Jurkat, Clone E6-1 (cell line): ENCODE results near the gene RAC2.

ENCODE experiments used
- DNase-seq: peaks from one replicate; pipeline ENCODE4 v3.0.0-alpha.2; 2011; ENCODE audit warnings: low read depth, low spot score
- H3K4me3 ChIP-seq: 2 replicates; pipeline ENCODE4 v1.5.1; 2011; ENCODE audit warnings: mild to moderate bottlenecking, low read length, control low read depth, moderate library complexity

RAC2 gene

GRCh38 chr22:37226087-37226486 is 18.0 kb downstream of the RAC2 start:
- no peak for DNase-seq
- H3K4me3 ChIP-seq: no peak overlapping the region

DNA sequence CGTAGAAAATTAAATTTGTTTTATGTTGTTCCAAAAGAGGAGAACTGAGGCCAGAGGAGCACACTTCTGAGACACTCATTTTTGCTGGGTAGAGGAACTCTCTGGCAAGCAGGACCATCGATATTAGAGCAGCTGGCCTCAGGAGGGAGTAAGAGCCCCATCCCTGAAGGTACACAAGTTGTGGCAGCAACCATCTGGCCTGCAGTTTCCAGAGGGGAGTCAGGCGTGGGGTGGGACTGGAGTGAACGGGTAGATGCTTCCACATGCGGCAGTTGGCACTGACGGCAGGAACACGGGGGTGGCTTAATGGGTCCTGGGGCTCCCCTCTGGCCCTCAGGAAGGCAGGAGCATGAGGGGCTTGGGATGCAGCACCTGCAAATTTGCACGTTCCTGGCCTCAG is 18.6 kb downstream of the RAC2 start:
- DNase-seq: no peak
- no peak overlapping the region for H3K4me3 ChIP-seq

DNA sequence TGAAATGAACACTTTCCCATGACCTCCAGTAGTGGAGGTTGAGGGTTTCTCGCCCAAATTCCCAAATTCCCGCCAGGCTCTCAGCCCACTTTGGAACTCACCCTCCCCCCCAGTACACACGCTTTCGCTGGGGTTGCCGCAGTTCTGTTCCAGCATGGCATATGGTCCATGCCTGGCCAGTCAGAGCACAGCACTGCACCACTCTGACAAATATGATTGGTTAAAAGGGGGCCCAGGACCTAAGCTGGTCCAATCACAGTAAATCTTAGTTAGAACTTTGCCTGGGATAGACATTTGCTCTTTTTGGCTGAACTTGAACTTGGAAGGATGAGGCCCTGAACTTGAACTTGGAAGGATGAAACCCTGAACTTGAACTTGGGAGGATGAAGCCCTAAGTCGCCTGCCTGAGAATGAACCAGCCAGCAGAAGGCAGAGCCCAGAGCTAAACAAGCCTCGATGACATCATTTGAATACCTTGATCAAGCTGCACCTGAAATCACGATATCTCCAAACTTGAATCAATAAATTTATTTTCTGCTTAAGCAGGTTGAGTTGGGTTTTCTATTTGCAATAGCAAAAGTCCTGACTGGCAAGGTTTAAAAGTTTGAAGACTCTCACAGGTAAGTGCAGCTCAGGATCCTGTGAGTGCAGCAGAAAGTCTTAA is 19.2 kb downstream of the RAC2 start:
- H3K4me3 ChIP-seq: no peak overlapping the region
- no peak for DNase-seq

- H3K4me3 ChIP-seq: no peak overlapping the region
- no peak for DNase-seq
Measured at GRCh38 chr22:37223965-37224551, 20.0 kb downstream of the RAC2 start.

- peak; percentile 83 for DNase-seq
Measured at GRCh38 chr22:37222440-37222971, 21.6 kb downstream of the RAC2 start.

GRCh38 chr22:37221424-37222333 is 22.4 kb downstream of the RAC2 start:
- DNase-seq: no peak

More at GRCh38 chr22:37222440-37222971, 21.6 kb downstream of the RAC2 start:
- H3K4me3 ChIP-seq: no peak overlapping the region

DNA sequence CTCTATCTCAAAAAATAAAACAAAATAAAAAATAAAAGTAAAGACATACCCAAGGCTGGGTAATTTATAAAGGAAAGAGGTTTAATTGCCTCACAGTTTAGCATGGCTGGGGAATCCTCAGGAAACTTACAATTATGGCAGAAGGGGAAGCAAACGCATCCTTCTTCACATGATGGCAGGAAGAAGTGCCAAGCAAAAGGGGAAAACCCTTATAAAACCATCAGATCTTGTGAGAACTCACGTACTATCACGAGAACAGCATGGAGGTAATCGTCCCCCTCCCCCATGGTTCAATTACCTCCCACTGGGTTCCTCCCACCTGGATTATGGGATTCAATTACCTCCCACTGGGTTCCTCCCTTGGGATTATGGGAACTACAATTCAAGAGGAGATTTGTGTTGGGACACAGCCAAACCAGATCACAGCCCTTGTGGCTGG is 23.5 kb downstream of the RAC2 start:
- H3K4me3 ChIP-seq: no peak overlapping the region
- no peak for DNase-seq

More at GRCh38 chr22:37221424-37222333, 22.4 kb downstream of the RAC2 start:
- H3K4me3 ChIP-seq: no peak overlapping the region

- H3K4me3 ChIP-seq: peak overlapping the region; percentile 23
- no peak for DNase-seq
Measured at GRCh38 chr22:37219533-37219932, 24.5 kb downstream of the RAC2 start.

DNA sequence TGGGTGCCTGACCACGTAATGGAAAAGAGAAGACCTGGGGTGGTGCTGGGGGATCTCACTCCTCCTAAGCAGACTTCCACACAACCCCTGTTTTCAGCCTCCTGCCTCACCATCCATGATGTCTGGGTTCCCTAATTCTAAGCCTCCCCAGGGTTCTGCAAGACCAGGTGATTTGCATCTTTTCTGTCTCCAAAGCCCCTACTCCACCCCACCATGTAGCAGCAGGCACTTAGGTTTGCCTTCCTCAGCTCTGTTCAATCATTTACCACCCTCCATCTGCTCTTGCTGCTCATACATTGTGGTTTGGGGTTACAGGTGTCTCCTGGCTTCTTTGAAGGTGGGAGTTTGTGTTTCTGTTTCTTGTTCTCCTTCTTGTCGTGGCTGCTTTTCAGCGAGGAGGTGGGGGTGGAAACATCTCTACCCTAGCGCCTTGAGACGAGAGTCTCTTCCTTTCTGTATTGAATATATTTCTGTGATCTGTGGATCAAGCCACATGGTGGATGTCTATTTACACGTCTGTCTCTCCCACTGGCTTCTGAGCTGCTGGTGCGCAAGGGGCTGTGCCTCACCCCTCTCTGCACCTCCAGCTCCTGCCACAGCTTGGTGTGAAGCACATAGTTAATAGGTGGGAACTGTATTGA is 25.2 kb downstream of the RAC2 start:
- H3K4me3 ChIP-seq: peak overlapping the region; percentile 23
- peak; percentile 99 for DNase-seq

- DNase-seq: no peak
- peak overlapping the region; percentile 10 for H3K4me3 ChIP-seq
Measured at GRCh38 chr22:37218399-37218770, 25.7 kb downstream of the RAC2 start.

DNA sequence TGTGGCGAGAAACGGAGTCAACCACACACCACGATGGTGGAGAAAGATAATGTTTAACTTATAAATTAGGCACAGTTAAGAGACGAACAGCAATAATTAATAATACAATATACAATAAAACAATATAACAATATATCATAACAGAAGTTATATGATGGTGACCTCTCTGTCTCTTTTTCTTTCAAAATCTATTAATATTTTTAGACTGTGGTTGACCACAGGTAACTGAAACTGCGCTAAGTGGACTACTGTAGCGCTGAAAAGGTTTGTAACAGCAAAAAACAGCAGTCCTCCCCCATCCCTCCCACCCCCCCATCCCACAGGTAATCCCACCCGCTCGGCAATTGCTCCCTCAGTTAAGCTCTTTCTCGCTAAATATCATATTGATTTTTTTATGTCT is 28.2 kb downstream of the RAC2 start:
- H3K4me3 ChIP-seq: no peak overlapping the region
- DNase-seq: no peak

DNA sequence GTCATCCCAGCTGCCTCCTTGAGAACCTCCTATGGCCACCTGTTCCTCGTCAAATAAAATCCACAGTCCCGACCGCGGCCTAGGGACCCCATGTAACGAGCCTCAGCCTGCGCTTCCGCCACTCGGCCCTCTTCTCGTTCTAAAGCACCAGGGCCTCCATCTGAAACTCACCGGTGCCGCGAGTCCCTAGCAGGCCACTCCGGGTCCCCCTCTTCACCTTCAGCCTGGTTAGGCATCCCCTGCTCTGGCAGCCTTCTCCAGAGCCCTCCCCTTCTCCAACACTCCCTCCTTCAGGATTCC is 29.4 kb downstream of the RAC2 start:
- H3K4me3 ChIP-seq: no peak overlapping the region
- DNase-seq: no peak

GRCh38 chr22:37213941-37214730 is 29.9 kb downstream of the RAC2 start:
- H3K4me3 ChIP-seq: no peak overlapping the region
- DNase-seq: no peak

- no peak for DNase-seq
- no peak overlapping the region for H3K4me3 ChIP-seq
Measured at GRCh38 chr22:37213218-37213855, 30.7 kb downstream of the RAC2 start.

- DNase-seq: no peak
- no peak within 1 kb of the TSS for H3K4me3 ChIP-seq
Measured at GRCh38 chr22:37212174-37212906, 31.7 kb downstream of the RAC2 start, which contains the start of gene SSTR3. Gene SSTR3, minus strand, starts transcription at chr22:37212477. Its CDS starts 4,674 bp downstream, at chr22:37207803.

- DNase-seq: no peak
- H3K4me3 ChIP-seq: no peak overlapping the region
Measured at GRCh38 chr22:37211866-37212173, 32.2 kb downstream of the RAC2 start.

DNA sequence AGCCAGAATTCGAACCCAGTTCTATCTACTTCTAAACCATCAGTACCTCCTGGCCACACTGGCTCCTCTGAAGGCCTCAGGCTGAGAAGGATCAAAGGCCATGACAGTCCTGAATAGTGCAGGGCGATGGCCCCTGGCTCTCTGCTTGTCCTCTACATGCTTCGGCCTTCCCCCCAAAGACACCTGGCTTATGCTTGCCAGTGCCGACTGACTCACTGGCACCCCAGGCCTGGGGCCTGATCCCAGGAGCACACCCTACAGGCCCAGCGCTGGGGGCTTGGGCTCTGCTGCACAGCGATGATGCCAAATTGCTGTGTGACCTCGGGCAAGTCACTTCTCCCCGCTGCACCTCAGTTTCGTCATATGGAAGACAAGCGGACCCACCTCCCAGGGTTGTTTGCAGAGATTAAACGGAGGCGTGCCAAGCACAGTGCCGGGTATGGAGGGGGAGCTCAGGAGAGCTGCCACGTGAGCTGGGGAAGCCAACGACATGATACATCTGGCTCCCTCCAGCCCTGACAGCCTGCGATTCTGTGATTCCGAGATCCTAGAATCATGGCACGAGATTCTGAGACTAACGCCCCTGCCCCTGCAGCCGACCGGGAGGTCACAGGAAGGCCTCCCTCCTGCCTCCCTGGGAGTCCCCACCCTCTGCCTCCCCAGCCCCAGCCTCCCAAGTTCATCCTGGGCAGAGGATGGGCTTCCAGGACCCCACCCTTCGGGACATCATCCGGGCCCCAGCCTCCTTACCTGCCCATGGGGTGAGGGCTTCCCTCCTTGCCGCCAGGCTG is 32.8 kb downstream of the RAC2 start:
- no peak overlapping the region for H3K4me3 ChIP-seq
- no peak for DNase-seq
